ENCODE data around the gene OR6N2.

OR6N2 gene

GRCh38 chr1:158752155-158752712 lies 28.8 kb downstream of the OR6N2 start:
- no peak for DNase-seq

- DNase-seq: no peak
Measured at GRCh38 chr1:158735848-158736247, 45.2 kb downstream of the OR6N2 start.

GRCh38 chr1:158732524-158732923 lies 48.5 kb downstream of the OR6N2 start:
- DNase-seq: no peak

- DNase-seq: no peak
Measured at GRCh38 chr1:158731707-158732106, 49.3 kb downstream of the OR6N2 start.

- DNase-seq: no peak
Measured at GRCh38 chr1:158730453-158730852, 50.6 kb downstream of the OR6N2 start.

GRCh38 chr1:158728510-158729225 lies 52.3 kb downstream of the OR6N2 start:
- no peak for DNase-seq

GRCh38 chr1:158724442-158724841 lies 56.6 kb downstream of the OR6N2 start:
- DNase-seq: no peak

Data from NCI-H524 (cell line).